ENCODE results near the gene SYNDIG1. TPM values are rescaled to one million over a fixed set of nuclear protein-coding genes. Genes with fewer than 3 reads are reported as not detected.

The SYNDIG1 gene
- total RNA-seq, 1 donor from 2014 or later, result not detected

GRCh38 chr20:24690408-24690807 is 221.0 kb downstream of the SYNDIG1 start:
- no peak for DNase-seq (ENCODE audit: low read depth, low spot score)

DNA sequence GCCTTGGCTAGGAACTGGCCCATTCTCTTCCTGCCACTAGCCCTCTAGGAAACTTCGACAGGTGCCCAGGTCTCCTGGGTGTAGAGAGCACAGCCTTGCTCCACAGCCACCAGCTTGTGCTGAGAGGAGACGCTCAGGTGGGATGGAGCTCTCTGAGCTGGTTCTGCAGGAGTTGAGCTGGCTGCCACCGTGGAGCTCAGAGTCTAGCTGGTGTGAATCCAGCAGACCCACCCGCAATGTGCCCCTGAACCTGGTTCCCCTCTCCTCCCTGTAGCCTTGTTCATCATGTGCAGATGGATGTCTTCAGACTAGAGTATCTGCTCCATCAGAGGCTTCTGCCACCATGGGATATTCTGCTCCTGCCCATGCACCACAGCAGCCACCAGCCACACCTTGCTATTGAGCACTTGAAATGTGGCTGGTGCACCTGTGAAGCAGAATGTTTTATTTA is 222.5 kb downstream of the SYNDIG1 start:
- no peak for DNase-seq (ENCODE audit: low read depth, low spot score)

GRCh38 chr20:24692446-24693200 is 223.2 kb downstream of the SYNDIG1 start:
- DNase-seq (ENCODE audit: low read depth, low spot score), result no peak

- DNase-seq (ENCODE audit: low read depth, low spot score), result no peak
Measured at GRCh38 chr20:24693466-24694156, 224.2 kb downstream of the SYNDIG1 start.

DNA sequence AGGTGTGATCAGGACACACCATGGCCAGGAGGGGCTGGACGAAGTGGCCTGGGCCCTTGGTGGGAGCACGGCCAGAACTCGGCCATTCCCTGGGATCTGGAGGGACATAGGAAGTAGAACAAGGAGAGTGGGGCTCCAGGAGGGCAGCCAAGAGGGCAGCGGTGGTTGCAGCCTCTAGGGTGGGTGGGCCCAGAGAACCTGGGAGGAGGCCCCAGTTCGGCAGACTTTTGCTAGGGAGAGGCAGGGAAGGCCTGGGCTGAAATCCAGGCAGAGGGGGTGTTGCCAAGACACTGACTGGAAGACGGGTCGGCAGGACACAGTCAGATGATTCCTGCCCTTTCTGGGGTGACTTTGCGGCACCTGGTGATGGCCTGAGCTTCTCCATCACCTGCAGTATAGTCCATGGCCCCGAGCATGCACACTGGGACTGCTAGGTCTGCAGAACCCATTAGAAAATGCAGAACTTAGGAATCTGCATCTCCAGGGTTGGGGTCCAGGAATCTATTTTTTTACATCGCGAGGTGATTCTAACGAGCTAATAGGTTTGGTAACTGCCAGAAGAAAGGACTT is 224.8 kb downstream of the SYNDIG1 start:
- DNase-seq (ENCODE audit: low read depth, low spot score), result no peak

DNA sequence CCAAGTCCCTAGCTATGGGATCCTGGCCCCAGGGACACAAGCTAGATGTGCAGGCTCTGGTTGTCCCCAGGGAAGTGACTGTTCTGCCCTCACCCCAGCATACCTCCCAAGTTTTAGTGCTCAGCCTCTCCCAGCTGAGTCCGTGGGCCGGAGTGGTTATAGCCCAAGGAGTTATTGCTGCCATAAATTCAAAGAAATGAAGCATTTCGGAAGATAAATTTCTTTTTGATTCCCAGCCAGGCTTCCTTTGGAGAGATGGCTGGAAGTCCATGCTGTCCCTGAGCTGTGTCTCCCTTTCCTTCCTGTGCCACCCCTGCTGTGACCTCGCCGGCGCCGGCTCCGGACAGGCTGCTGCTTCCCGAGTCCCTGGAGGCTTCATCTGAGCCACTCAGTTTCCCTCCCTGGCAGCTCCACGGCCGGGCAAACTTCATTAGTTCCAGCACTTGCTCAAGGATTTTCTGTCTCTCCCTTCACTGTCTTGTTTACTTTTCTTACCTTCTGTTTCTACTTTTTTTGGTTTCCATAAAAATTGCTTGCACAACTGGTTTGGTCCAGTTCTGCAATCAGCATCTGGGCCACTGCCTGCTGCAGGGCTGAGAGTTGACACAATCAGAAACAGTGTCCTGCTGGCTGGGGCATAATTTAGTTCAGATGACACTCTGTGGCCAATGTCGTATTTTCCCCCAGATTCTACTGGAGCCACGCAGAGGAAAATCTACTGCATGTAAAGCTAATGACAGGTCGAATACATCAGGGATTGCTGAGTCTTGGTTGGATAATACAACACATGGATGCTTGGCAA is 225.5 kb downstream of the SYNDIG1 start:
- DNase-seq (ENCODE audit: low read depth, low spot score), result no peak

DNA sequence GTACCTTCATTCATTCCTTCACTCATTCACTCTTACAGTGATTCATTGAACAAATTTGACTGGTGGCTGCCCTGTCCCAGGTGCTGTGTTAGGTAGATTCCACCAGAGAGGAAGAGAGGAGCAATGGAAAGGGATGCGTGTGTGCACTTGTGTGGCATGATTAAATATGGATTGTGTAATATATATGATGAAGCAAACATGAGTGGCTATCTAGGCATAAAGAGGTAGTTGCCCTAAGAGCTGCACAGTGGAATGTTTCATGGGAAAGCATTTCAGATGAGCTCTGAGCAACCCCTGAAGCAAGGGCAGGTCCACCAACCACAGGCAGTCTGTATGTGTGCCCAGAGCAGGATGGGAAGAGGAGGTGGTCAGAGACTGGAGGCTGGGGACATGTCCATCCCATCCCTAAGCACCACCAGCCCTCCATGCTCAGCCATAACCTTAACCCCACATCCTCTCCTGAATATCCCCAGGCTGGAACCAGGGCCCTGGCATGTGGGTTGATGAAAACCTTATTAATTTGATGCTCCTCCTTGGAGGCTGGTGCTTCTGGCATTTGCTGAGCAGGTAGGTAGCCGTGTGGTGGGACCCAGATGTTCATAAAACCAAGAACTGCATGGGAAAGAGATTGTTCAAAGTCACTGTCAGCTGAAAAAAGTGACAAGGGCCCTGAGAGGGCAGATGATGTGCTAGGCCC is 226.2 kb downstream of the SYNDIG1 start:
- no peak for DNase-seq (ENCODE audit: low read depth, low spot score)

DNA sequence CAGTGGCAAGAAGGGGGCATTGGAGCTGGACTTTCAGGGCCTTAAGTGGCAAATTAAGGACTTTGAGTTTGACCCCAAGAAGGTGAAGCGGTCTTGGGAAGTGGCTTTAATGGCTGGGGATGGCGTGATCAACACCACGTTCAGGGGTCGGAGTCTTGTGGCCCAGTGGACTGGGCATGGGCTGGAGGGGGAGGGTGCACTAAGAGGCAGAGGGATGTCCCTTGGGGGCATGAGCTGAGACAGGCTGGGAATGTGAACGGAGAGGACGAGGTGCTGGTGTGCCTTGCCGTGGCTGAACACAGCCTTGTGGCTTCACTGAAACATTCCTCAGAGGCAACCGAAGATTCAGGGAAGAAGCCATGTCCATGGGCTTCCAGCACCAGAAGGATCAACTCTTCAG is 227.0 kb downstream of the SYNDIG1 start:
- DNase-seq (ENCODE audit: low read depth, low spot score), result no peak

- DNase-seq (ENCODE audit: low read depth, low spot score), result no peak
Measured at GRCh38 chr20:24697411-24697810, 228.0 kb downstream of the SYNDIG1 start.

- no peak for DNase-seq (ENCODE audit: low read depth, low spot score)
Measured at GRCh38 chr20:24698189-24698588, 228.8 kb downstream of the SYNDIG1 start.

- no peak for DNase-seq (ENCODE audit: low read depth, low spot score)
Measured at GRCh38 chr20:24698706-24699206, 229.3 kb downstream of the SYNDIG1 start.

- DNase-seq (ENCODE audit: low read depth, low spot score), result no peak
Measured at GRCh38 chr20:24699321-24700165, 230.1 kb downstream of the SYNDIG1 start.

- DNase-seq (ENCODE audit: low read depth, low spot score), result no peak
Measured at GRCh38 chr20:24700166-24700860, 230.9 kb downstream of the SYNDIG1 start.

DNA sequence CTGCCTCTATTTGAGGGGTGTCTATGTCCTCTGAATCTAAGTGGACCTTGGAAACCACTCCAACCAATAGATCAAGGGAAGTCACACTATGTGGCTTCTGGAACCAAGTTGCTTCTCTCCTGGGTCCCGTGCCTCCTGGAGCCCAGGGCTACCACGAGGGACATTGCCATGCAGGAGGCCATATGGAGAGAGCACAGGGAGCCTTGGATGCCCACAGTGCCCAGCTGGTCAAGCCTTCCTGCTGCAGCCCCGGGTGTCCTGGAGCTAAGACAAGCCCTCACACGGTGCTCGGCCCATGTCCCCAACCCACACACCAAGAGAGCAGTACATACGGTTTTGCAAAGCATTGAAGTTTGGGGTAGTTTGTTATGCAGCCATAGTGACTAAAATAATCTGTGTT is 231.6 kb downstream of the SYNDIG1 start:
- DNase-seq (ENCODE audit: low read depth, low spot score), result no peak

- DNase-seq (ENCODE audit: low read depth, low spot score), result no peak
Measured at GRCh38 chr20:24701668-24702067, 232.2 kb downstream of the SYNDIG1 start.

DNA sequence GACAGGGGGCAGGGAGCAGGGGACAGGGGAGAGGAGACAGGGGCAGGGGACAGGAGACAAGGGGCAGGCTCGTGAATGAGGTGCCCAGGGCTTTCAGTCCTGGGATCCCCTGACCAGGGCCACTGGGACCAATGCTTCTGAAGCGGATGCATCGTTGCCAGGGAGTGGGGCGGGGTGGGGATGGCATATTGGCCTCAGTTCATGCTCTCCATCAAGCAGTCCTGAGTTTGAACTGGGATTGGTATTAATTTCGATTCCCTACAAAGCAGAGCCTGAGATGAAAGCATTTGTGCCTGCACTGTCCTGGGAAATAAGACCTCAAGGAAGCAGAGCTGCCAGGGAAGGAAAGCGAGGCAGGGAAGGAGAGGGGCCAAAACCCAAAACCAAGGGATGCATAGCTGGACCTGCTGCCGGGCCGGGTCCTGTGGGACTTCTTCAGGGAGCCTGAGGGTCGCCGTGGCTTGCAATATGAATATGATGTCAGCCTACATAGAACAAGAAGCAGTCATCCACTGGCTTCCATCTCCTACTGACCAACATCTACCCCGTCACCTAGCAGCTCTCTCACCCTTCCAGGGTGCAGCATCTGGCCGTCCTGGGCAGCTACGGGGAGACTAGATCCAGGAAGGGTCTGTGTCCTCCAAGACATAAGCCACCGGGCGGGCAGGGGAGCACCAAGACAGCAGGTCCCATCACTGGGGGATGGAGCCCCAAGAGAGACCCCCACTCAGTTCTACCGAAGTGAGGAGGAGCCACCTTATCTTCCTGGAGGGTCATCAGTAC is 233.3 kb downstream of the SYNDIG1 start:
- no peak for DNase-seq (ENCODE audit: low read depth, low spot score)

GRCh38 chr20:24703284-24703610 is 233.8 kb downstream of the SYNDIG1 start:
- no peak for DNase-seq (ENCODE audit: low read depth, low spot score)

- no peak for DNase-seq (ENCODE audit: low read depth, low spot score)
Measured at GRCh38 chr20:24704899-24705298, 235.5 kb downstream of the SYNDIG1 start.

DNA sequence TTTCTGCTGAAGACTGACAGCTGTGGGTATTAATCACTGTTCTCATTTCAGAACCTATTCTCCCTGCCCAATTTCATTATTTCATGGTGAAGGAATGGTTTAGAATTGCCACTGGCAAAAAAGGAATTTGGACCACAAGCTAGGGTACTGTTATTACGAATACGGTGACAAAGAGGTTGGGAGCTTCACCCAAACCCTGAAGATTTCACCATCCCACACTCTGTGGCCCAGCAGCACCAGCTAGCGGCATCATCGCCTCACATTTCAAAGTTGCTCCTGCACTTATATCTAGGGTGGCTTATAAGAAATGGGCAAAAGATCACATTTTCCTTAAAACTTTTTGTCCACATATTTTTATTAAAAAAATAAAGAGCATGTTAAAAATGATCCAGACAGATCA is 236.1 kb downstream of the SYNDIG1 start:
- no peak for DNase-seq (ENCODE audit: low read depth, low spot score)
